K562 (cell line): ENCODE data around the gene INMT. TPM values are rescaled to one million over a fixed set of nuclear protein-coding genes. Genes with fewer than 3 reads are reported as not detected.

Source experiments
- ATAC-seq: fragments of 200-7000 bp; cut with Tn5 transposase; 3 replicates; pipeline ENCODE4 v1.9.1; 2020; ENCODE audit warnings: moderate library complexity
- BruUV-seq: library from RNA; stranded (reverse); fragments of 400-500 nt; replicated peaks from 2 replicates; lab custom pipeline; 2021; lab: Mats Ljungman, UMichigan
- CTCF ChIA-PET: fragments of 300-600 bp; formaldehyde crosslinking; extraction: SDS; loops from one replicate; lab custom pipeline; 2021; ENCODE audit warnings: low intra/inter-chr PET ratio; lab: Yijun Ruan, JAX
- POLR2A ChIA-PET: fragments of 300-600, 350-650 bp; sonication (Branson Sonifier 250); formaldehyde crosslinking; extraction: SDS; loops from one replicate; lab custom pipeline; 2021; ENCODE audit warnings: antibody characterized with exemption, inconsistent platforms; lab: Yijun Ruan, JAX
- DNase-seq, 4 experiments: peaks; one replicate each; pipeline versions ENCODE4 v3.0.0 to v3.0.0-alpha.2; 2011 to 2018; ENCODE audit warnings: low spot score in 3 of 4, mixed read lengths in 3 of 4; ENCODE audit errors: extremely low read depth in 1 of 4
- FAIRE-seq: peaks from 2 replicates; lab custom pipeline; 2011; peaks lifted over from hg19 to GRCh38; lab: Jason Lieb, UNC
- H2AFZ ChIP-seq: 2 replicates; pipeline ENCODE4 v1.6.0; 2011; ENCODE audit warnings: low read depth, low read length, control low read depth, inconsistent platforms
- H3K27ac ChIP-seq: fragments of 200-600 bp; 3 replicates; pipeline ENCODE4 v1.8.0; 2011; ENCODE audit warnings: low read depth, mild to moderate bottlenecking, control low read depth, inconsistent platforms, low read length, moderate library complexity, mixed read lengths; ENCODE audit errors: extremely low read depth
- H3K27me3 ChIP-seq, 2 experiments: fragments of 300-600 bp in 1 of 2; 2 replicates in 1 of 2; 3 replicates in 1 of 2; pipeline versions ENCODE4 v1.6.0 to v1.8.0; 2011; ENCODE audit warnings: inconsistent platforms in 2 of 2, low read length in 2 of 2, mild to moderate bottlenecking in 1 of 2, mixed read lengths in 1 of 2, moderate library complexity in 1 of 2; ENCODE audit not compliant: control insufficient read depth in 2 of 2, insufficient read depth in 2 of 2
- H3K36me3 ChIP-seq: fragments of 300-600 bp; 3 replicates; pipeline ENCODE4 v1.8.0; 2011; ENCODE audit warnings: mild to moderate bottlenecking, low read length, inconsistent platforms; ENCODE audit not compliant: control insufficient read depth, insufficient read depth
- H3K4me1 ChIP-seq, 2 experiments: fragments of 200-600 bp in 1 of 2; replicated peaks in 1 of 2; 2 replicates in 1 of 2; 3 replicates in 1 of 2; pipeline versions ENCODE4 v1.5.1 to v1.8.0; 2011; ENCODE audit warnings: inconsistent platforms in 2 of 2, low read length in 2 of 2, mild to moderate bottlenecking in 1 of 2, mixed read lengths in 1 of 2, moderate library complexity in 1 of 2; ENCODE audit not compliant: control insufficient read depth in 2 of 2, insufficient read depth in 2 of 2
- H3K4me2 ChIP-seq: 2 replicates; pipeline ENCODE4 v1.6.1; 2011; ENCODE audit warnings: low read length, control low read depth, inconsistent platforms, mixed read lengths; ENCODE audit not compliant: insufficient read depth
- H3K4me3 ChIP-seq: fragments of 200-600 bp; sonication (generic), shearing (Covaris generic); 2 replicates; pipeline ENCODE4 v1.5.1; 2016; ENCODE audit warnings: control low read depth, inconsistent platforms
- H3K79me2 ChIP-seq: fragments of 200-600 bp; 3 replicates; pipeline ENCODE4 v1.8.0; 2011; ENCODE audit warnings: low read length, inconsistent platforms; ENCODE audit not compliant: control insufficient read depth, insufficient read depth
- H3K9ac ChIP-seq, 2 experiments: 2 replicates each; pipeline versions ENCODE4 v1.6.0 to v1.6.1; 2011; ENCODE audit warnings: low read depth in 2 of 2, low read length in 2 of 2, control low read depth in 1 of 2, inconsistent platforms in 1 of 2, mild to moderate bottlenecking in 1 of 2, mixed read lengths in 1 of 2; ENCODE audit not compliant: insufficient read depth in 1 of 2
- H3K9me1 ChIP-seq: one replicate; pipeline ENCODE4 v1.6.0; 2011; ENCODE audit warnings: inconsistent platforms, mild to moderate bottlenecking, low read length, moderate library complexity; ENCODE audit not compliant: control insufficient read depth, insufficient read depth
- H3K9me3 ChIP-seq: replicated peaks from 2 replicates; pipeline ENCODE4 v1.5.1; 2011; ENCODE audit warnings: low read depth, low read length, inconsistent platforms; ENCODE audit not compliant: control insufficient read depth, insufficient read depth
- H4K20me1 ChIP-seq: replicated peaks from 2 replicates; pipeline ENCODE4 v1.6.1; 2011; ENCODE audit warnings: low read length, inconsistent platforms, mixed read lengths; ENCODE audit not compliant: control insufficient read depth, insufficient read depth
- CBFB ChIP-seq: sonication (generic); formaldehyde crosslinking; IDR thresholded peaks from 2 replicates; pipeline ENCODE4 v1.4.0; 2020; ENCODE audit warnings: mild to moderate bottlenecking, missing genetic modification reagents
- CHAMP1 ChIP-seq: fragments of 450-650 bp; IDR thresholded peaks from 2 replicates; pipeline ENCODE4 v1.6.1; 2016; ENCODE audit warnings: mild to moderate bottlenecking
- ELK1 ChIP-seq: sonication (generic); formaldehyde crosslinking; IDR thresholded peaks from 2 replicates; pipeline ENCODE4 v1.8.1; 2022; ENCODE audit warnings: missing genetic modification reagents
- HMGN3 ChIP-seq: IDR thresholded peaks from 2 replicates; pipeline ENCODE4 v1.6.1; 2011; ENCODE audit warnings: borderline replicate concordance, low read depth, mild to moderate bottlenecking, mixed read lengths, low read length; ENCODE audit not compliant: insufficient read length; ENCODE audit errors: extremely low read depth
- MITF ChIP-seq: IDR thresholded peaks from 2 replicates; pipeline ENCODE4 v1.6.1; 2014; ENCODE audit warnings: antibody characterized with exemption
- MXD1 ChIP-seq: fragments of 250-450 bp; sonication (Bioruptor Pico); IDR thresholded peaks from 2 replicates; pipeline ENCODE4 v1.8.0; 2021; ENCODE audit warnings: borderline replicate concordance, mild to moderate bottlenecking, moderate library complexity; ENCODE audit not compliant: poor library complexity, severe bottlenecking
- ZNF785 ChIP-seq: fragments of 250-450 bp; sonication (Bioruptor Pico); IDR thresholded peaks from 2 replicates; pipeline ENCODE4 v1.4.0; 2020; ENCODE audit warnings: mild to moderate bottlenecking
- whole genome bisulfite sequencing: fragments of 100-300 bp; shearing (Covaris generic); methylation state at CpG from one replicate; pipeline ENCODE4 v1.1.6; 2016; ENCODE audit warnings: low coverage, mixed read lengths; ENCODE audit not compliant: insufficient coverage; ENCODE audit errors: missing lambda C conversion rate; 5-methylcytosine and 5-hydroxymethylcytosine counted together
- in situ Hi-C: fragments of 300-500 bp; cut with MboI; formaldehyde crosslinking; loops from 4 replicates; pipeline ENCODE4 v1.15.0; 2018; ENCODE audit warnings: inconsistent platforms, mixed read lengths
- intact Hi-C: fragments of 100-400 bp; cut with micrococcal nuclease; formaldehyde crosslinking; loops from 2 replicates; pipeline ENCODE4 v1.14.2; 2022
- polyA plus RNA-seq, 8 experiments: library from polyadenylated mRNA; depleted of rRNA in 4 of 8; stranded (reverse) in 5 of 8; unstranded in 3 of 8; fragments of >200 nt; fragmentation: Nextera tagmentation in 2 of 8; fragmentation: Illumina TruSeq in 1 of 8; extraction: Ambion mirVana in 2 of 8; extraction: Trizol in 1 of 8; gene quantifications; 2 replicates each; pipeline versions ENCODE4 v1.2.1 to v1.2.3, GENCODE V29; 2011 to 2014; ENCODE audit warnings: inconsistent platforms in 1 of 8, missing spikeins in 1 of 8
- total RNA-seq, 7 experiments: library from RNA; depleted of rRNA in 6 of 7; stranded (reverse); fragments of >200 nt in 6 of 7; fragmentation: Illumina TruSeq in 2 of 7; extraction: Trizol in 2 of 7; gene quantifications; 2 replicates each; pipeline versions ENCODE4 v1.2.1 to v1.2.3, GENCODE V29; 2011 to 2021; ENCODE audit warnings: low replicate concordance in 1 of 7

The INMT gene
- total and polyA plus RNA-seq, 9 of the 15 experiments (the other 6 are each of a cell fraction or from before 2014, with no cell fraction given), result 0.04 to 0.27 TPM; not detected in 7

GRCh38 chr7:30799206-30799975 is 47.5 kb downstream of the INMT start:
- in situ Hi-C loops, result no loop called here

More at GRCh38 chr7:30799206-30799975, 47.5 kb downstream of the INMT start:
- DNase-seq, result no peak
- Histone ChIP-seq H3K4me2 (no peak overlapping the region), H3K27me3 (no peaks in the 10 kb centered on the region), H3K79me2 (no peaks in the 10 kb centered on the region), H3K4me3 (no peak overlapping the region), H3K9ac (no peak overlapping the region), H3K9me1 (no peaks in the 10 kb centered on the region), H3K27ac (no peak overlapping the region), H3K4me1 (no peaks in the 10 kb centered on the region), H3K36me3 (peaks cover 55% of the 10 kb centered on the region; the same call in 2 of the 3 replicates), H4K20me1 (0 out of 2 replicates have a peak, but pooled peaks cover 5% of the 10 kb centered on the region), H3K9me3 (no peaks in the 10 kb centered on the region), H2AFZ (no peak overlapping the region)
- WGBS, result 97% methylated on average over 2 of the region's 2 CpGs
- CTCF ChIA-PET, result interaction anchor here (0.6 to 2.0 kb wide), 2 partner anchors 176 to 246 kb away, joined by 3 to 16 read pairs; no protein-coding TSS in a partner anchor
- intact Hi-C loops, result no loop called here
- ATAC-seq, result no peak
- TF ChIP-seq HMGN3 (no peak), MXD1 (CRISPR knock-in tag) (no peak), MITF (no peak), ELK1 (CRISPR knock-in tag) (no peak), CBFB (no peak), ZNF785 (CRISPR knock-in tag) (no peak), CHAMP1 (no peak)
- no TSS peak for BruUV-seq
- no peak for FAIRE-seq
- POLR2A ChIA-PET, result interaction anchor here (0.7 to 1.4 kb wide), 3 partner anchors 8 to 179 kb away, joined by 3 read pairs; no protein-coding TSS in a partner anchor
